Central memory CD8-positive, alpha-beta T cell (primary cell): ENCODE measurements around the gene IL21R.
A peak's percentile ranks its signal among the peaks of the same experiment; 100 is the strongest.

Experiments used
- ATAC-seq: fragments of 150-1000 bp; cut with Tn5 transposase; replicated peaks from 2 replicates; pipeline ENCODE4 v1.10.0; 2022; ENCODE audit warnings: mild to moderate bottlenecking, moderate FRiP score, moderate number of reproducible peaks; ENCODE audit not compliant: poor library complexity, severe bottlenecking; ENCODE audit errors: extremely low read depth
- DNase-seq, 2 donors: peaks; one replicate each; pipeline ENCODE4 v3.0.0; 2021; ENCODE audit warnings: low spot score in 2 of 2
- H3K27ac Mint-ChIP-seq: one replicate; pipeline ENCODE4 v1.8.0; 2022; ENCODE audit warnings: low read depth, mild to moderate bottlenecking, moderate library complexity, mixed read lengths
- H3K27me3 Mint-ChIP-seq: one replicate; pipeline ENCODE4 v1.8.0; 2022; ENCODE audit warnings: mixed read lengths
- H3K36me3 Mint-ChIP-seq: one replicate; pipeline ENCODE4 v1.8.0; 2022; ENCODE audit warnings: mild to moderate bottlenecking, moderate library complexity, mixed read lengths; ENCODE audit not compliant: insufficient read depth
- H3K4me1 Mint-ChIP-seq: one replicate; pipeline ENCODE4 v1.8.0; 2022; ENCODE audit warnings: mixed read lengths
- H3K4me3 Mint-ChIP-seq: one replicate; pipeline ENCODE4 v1.8.0; 2022; ENCODE audit warnings: mild to moderate bottlenecking, moderate library complexity, mixed read lengths
- H3K9me3 Mint-ChIP-seq: one replicate; pipeline ENCODE4 v1.8.0; 2022; ENCODE audit warnings: mixed read lengths

The IL21R gene

DNA sequence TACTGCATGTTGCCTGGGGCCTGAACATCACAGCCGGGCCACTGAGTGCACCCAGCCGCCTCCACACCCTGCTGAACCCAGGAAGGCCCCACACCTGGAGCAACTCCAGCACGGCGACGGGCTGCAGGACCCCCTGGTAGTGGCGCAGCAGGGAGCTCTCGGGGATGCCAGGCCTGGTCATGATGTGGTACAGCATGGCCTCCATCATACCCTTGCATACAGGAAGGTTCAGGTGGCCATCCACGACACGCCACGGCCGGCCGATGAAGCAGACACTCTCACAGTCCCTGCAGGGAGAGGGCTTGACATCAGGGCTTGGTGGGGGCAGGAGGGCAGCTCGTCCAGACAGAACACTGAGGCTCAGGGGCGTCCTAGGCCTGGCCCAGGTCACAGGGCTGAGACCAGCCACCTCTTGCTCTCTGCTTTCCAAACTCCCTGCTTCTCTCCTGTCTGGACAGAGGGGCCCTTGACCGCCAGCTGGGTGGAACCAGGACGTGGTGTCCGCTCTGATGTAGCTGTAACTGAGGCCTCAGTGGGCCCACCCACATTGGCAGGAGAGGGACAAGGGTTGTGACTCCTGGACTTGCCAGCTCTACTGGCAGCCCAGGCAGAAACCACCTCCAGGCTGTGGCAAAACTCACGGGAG is 60.3 kb downstream of the IL21R start:
- H3K36me3 Mint-ChIP-seq, result peaks cover 36% of the 10 kb centered on the region
- peak overlapping the region; percentile 65 for H3K27ac Mint-ChIP-seq
- H3K4me3 Mint-ChIP-seq, result peak overlapping the region; percentile 80
- no peaks in the 10 kb centered on the region for H3K9me3 Mint-ChIP-seq
- no peak for ATAC-seq
- no peaks in the 10 kb centered on the region for H3K27me3 Mint-ChIP-seq
- H3K4me1 Mint-ChIP-seq, result peaks cover 56% of the 10 kb centered on the region
- DNase-seq, result no peak

DNA sequence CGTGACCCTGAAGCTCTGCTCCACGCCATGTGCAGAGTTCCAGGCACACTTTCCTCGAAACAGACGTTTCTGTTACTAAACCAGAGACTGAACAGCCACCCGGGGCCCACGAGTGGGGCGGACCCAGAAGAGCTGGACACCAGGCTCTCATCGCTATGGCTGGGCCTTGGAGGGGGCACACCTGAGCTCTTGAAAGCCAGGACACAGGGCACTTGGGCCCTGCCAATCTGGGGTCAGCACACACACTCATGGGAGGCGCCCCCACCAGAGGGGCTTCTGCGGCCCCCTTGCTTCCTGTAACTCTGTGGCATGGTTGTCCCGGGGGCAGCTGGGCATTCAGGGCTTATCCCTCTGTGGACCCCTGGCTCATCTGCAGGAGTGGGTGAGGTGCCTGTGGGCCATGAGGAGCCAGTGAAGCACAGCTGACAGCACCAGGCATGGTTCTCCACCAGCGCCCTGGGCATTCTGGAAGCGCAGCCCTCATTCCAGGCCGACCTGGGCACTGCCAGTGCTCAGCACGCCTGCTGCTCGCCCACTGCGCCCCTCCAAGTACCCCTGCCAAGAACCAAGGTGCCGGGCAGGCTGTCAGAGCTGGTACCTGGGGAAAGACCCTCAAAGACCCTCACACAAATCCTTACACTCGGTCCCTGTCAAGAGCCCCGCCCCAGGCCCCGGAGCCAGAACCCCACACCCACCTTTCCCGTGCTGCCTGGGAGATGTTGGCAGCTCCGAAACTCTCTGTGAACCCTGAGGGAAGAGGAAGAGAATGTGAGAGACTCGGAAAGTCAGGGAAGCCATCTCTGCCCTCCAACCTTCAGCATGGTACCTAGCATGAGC is 61.1 kb downstream of the IL21R start:
- ATAC-seq (no peak), DNase-seq (no peak)
- H3K4me3 Mint-ChIP-seq, result peak overlapping the region; percentile 80
- peaks cover 44% of the 10 kb centered on the region for H3K36me3 Mint-ChIP-seq
- peaks cover 54% of the 10 kb centered on the region for H3K4me1 Mint-ChIP-seq
- H3K27ac Mint-ChIP-seq, result peak overlapping the region; percentile 94
- no peaks in the 10 kb centered on the region for H3K27me3 Mint-ChIP-seq
- no peaks in the 10 kb centered on the region for H3K9me3 Mint-ChIP-seq

DNA sequence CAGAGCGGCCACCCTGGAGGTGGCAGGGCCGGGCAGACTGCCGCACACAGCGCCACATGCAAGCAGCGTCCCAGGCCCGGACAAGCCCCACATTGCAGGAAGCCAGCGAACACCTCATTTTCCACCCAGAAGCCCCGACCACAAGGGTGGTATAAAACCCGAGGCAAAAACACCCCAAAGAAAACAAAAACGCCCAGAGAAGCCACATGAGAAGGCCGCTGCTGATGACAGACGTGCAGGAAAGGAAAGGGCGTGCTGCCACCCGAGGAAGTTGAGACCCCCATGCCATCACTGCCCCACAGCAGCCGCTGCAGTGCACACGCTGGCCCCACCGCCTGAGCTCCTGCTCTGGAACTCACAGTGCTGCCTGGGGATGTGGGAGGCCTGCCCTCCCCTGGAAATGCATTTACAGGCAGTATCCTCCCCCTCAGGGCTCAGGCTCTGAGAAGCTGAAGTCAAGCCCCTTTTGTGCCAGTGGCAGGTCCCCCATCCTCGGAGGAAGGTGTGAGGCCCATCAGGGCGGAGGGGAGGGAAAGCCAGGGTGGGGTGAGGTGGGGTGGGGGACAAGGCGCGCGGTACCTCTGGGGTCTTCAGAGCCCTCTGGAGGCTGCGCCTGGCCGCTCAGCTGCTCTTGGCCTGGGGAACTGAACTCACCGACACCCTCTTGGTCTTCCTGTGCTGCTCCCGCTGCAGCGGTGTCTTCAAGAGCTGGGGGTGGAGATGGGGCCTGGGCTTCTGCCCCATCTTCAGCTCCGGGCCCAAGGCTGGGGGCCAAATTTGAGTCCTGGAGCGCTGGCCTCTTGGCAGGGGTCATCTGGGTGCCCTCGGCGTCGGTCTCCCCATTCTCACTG is 62.0 kb downstream of the IL21R start:
- Mint-ChIP-seq H3K27me3 (no peaks in the 10 kb centered on the region), H3K9me3 (no peaks in the 10 kb centered on the region), H3K4me3 (peak overlapping the region; percentile 80), H3K4me1 (peaks cover 54% of the 10 kb centered on the region), H3K27ac (peak overlapping the region; percentile 94), H3K36me3 (peaks cover 46% of the 10 kb centered on the region)
- ATAC-seq, result peak; percentile 80
- peak; percentile 53 to 76 for DNase-seq

DNA sequence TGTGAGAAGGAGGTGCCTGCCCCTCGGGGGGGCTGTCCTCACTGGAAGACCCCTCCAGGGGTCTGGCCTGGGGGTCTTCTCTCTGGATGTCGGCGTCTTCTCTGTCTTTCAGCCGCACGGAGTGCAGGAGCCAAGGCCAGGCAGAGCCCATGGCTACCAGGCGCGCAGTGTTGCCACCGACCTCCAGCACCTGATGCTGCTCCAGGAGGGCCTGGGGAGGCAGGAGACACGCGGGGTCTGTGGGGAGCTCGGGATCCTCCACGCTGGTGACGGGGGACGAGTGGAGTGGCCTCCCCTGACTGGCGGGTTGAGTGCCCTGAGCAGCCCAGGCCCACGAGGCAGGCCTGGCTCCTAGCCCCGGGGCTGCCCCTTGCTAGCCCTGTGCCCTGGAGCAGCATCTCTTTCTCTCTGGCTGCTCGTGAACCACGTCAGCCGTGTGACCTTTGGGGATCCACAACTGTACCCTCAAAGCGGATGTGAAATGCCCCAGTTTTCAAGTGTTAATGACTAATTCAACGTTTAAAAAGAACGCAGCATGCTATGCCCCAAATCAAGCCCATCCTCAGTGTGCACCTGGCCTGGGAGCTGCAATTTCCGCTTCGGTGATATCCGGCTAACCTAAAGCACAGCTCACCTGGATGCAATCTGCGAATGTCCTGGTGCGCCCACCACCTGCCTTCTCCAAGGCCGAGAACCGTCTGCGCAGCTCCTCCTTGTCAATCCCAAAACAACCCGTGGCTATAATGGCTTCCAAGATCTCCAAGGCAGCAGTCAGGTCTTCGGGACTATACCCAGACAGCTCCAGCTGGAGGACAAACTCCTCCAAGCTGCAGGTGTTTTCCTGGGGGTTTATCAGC is 62.9 kb downstream of the IL21R start:
- H3K27me3 Mint-ChIP-seq, result no peaks in the 10 kb centered on the region
- H3K4me1 Mint-ChIP-seq, result peaks cover 51% of the 10 kb centered on the region
- H3K4me3 Mint-ChIP-seq, result peak overlapping the region; percentile 80
- peak; percentile 35 for ATAC-seq
- no peaks in the 10 kb centered on the region for H3K9me3 Mint-ChIP-seq
- DNase-seq, result peak in 1 of 2 donors; percentile 36
- H3K36me3 Mint-ChIP-seq, result peaks cover 48% of the 10 kb centered on the region
- H3K27ac Mint-ChIP-seq, result peak overlapping the region; percentile 94

DNA sequence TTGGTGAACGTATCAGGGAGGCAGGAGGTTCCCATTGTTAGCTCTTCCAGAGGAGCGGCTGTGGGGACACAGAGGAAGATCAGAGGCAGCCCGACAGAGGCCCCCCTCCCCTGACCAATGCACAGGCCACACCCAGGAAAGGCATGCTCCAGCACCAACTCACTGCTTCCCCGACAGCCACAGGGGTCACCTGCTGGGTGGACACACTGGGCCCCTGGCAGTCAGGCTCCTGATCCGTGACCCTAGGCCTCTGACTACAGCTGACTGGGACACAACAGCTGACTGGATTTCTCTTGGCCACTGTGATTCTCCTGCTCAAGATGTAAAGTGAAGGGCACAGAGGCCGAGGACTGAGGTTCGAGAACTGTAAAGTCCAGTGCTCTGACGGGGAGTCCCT is 63.5 kb downstream of the IL21R start:
- Mint-ChIP-seq H3K4me1 (peaks cover 49% of the 10 kb centered on the region), H3K9me3 (no peaks in the 10 kb centered on the region), H3K4me3 (peak overlapping the region; percentile 80), H3K36me3 (peaks cover 50% of the 10 kb centered on the region), H3K27me3 (no peaks in the 10 kb centered on the region), H3K27ac (peak overlapping the region; percentile 94)
- ATAC-seq (no peak), DNase-seq (no peak)

DNA sequence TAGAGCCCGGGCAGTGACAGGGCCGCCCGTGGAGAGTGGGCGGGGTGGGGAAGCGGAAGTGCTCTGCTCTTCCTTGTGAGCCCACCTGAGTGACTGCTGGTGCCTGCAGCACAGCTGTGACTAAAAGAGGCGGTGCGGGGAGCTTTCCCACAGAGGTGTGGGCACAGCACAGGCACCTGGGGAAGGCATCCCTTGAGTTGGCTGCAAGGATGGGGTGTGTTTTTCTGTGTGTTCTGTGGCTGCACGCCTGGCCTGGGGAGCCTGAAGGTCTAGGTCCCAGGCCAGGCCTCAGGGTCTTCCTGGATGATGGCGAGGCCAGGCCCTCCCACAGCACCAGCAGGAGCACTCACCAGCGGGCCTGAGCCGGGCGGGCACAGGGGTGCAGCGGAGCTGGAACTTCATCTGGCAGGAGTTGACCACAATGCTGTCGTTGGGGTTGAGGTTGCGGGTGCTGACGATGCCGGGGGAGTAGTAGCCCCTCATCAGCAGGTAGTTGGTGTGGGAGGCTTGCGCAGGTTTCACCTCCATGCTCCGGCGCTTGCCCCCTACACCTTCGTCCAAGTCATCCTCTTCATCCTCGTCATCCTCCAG is 67.1 kb downstream of the IL21R start:
- H3K27me3 Mint-ChIP-seq, result no peaks in the 10 kb centered on the region
- ATAC-seq (no peak), DNase-seq (no peak)
- H3K36me3 Mint-ChIP-seq, result peaks cover 43% of the 10 kb centered on the region
- no peak overlapping the region for H3K27ac Mint-ChIP-seq
- no peak overlapping the region for H3K4me3 Mint-ChIP-seq
- H3K9me3 Mint-ChIP-seq, result no peaks in the 10 kb centered on the region
- H3K4me1 Mint-ChIP-seq, result peaks cover 27% of the 10 kb centered on the region

DNA sequence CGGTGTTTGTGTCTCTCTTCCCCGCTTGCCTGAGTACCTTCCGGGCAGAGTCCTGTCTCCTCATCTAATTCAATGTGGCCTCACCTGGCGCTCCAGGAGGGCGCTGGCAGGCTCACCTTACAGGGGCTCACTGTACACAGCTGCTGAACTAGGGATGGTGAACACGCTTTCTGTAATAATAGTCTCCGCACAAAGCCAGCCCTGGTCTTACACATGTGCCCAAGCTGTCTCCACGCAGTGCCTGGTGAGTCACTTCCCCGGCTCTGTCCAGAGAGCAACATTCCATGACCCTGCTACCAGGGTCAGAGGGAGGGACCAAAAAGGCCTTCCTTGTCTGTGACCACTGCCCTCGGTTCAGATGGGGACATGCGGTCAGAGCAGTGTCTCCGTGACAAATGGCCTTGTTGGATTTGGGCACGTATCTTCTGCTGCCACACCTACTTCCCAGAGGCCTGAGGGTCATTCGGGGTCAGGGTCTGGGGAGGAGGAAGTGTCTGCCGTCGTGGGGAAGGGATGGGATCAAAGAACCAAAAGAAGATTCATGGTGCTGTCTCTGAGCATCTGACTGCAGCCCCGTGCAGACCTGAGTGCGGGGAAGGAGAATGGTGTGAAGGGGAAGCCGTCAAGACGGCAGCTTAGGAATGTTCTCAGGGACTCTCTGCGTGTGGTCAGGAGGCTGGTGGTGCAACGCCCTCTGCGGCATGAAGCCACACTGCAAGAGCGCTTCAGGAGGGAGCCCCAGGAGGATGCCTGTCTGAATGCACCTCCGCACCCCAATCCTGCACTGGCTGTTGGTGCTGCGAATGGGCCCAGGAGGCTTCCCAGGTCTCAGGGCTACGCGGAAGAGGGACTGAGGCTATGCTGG is 68.8 kb downstream of the IL21R start:
- Mint-ChIP-seq H3K27ac (peak overlapping the region; percentile 13), H3K27me3 (no peaks in the 10 kb centered on the region)

DNA sequence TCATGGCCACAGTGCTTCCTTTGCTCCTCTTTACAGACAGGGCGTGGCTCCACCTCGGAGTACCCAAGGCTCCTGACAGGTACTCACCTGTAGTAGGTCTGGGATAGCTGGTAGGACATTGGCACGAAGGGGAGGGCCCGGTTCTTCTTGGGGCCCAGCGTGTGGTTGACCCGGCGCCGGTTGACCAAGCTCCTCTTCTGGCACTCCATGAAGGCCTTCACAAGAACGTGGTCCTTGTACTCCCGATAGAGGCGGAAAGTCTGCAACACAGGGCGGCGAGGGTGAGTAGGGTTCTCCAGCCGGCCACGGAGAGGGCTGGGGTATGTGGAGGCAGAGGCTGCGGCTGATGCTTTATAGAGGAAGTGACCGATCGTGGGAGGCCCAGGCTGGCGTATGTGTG is 69.7 kb downstream of the IL21R start:
- H3K27me3 Mint-ChIP-seq, result no peaks in the 10 kb centered on the region
- no peak overlapping the region for H3K4me3 Mint-ChIP-seq
- DNase-seq (no peak), ATAC-seq (no peak)
- peaks cover 48% of the 10 kb centered on the region for H3K36me3 Mint-ChIP-seq
- no peaks in the 10 kb centered on the region for H3K9me3 Mint-ChIP-seq
- H3K27ac Mint-ChIP-seq, result no peak overlapping the region
- peaks cover 5% of the 10 kb centered on the region for H3K4me1 Mint-ChIP-seq

More for the DNA sequence above, 68.8 kb downstream of the IL21R start:
- H3K36me3 Mint-ChIP-seq, result peaks cover 43% of the 10 kb centered on the region
- no peak overlapping the region for H3K4me3 Mint-ChIP-seq
- ATAC-seq (no peak), DNase-seq (no peak)
- H3K9me3 Mint-ChIP-seq, result no peaks in the 10 kb centered on the region
- H3K4me1 Mint-ChIP-seq, result peaks cover 13% of the 10 kb centered on the region

DNA sequence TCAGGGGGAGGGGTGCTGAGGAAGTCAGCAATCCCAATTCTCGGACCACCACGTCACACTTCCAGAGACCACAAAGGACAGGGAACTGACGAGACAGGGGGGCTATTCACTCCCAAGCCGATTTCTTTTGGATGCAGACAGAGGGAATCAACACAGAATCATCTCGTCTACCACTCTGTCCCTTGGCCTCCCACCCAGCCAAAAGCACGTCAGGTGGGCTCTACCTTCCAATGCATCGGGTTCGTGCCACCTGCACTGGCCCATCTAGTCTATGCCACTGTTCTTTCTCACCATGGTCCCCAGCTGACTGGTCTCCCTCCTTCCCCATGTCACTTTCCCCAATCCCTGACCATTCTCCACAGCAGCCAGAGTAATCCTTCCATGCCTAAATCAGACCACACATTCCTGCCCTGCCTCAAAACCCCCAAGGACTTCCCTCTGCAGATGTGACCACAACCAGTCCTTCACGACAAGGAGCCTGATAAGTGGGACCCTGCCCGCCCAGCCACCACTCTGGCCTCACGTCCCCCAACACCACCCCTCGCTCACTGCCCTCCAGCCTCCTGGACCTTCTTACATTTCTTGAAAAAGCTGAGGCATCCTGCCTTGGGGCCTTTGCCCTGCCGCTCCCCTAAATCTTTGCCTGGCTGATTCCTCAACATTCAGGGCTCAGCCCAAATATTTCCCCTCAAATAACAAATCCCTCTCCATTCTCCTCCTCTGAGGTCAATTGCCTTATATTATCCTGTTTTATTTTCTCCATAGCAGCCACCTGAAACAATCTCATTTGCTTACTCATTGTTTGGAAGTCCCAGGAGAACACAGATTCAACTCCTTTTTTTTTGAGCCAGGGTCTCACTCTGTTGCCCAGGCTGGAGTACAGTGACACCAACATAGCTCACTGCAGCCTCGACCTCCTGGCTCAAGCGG is 70.4 kb downstream of the IL21R start:
- Mint-ChIP-seq H3K4me3 (no peak overlapping the region), H3K27ac (peak overlapping the region; percentile 13), H3K27me3 (no peaks in the 10 kb centered on the region), H3K9me3 (no peaks in the 10 kb centered on the region), H3K4me1 (peaks cover 5% of the 10 kb centered on the region), H3K36me3 (peaks cover 52% of the 10 kb centered on the region)
- no peak for ATAC-seq
- no peak for DNase-seq

DNA sequence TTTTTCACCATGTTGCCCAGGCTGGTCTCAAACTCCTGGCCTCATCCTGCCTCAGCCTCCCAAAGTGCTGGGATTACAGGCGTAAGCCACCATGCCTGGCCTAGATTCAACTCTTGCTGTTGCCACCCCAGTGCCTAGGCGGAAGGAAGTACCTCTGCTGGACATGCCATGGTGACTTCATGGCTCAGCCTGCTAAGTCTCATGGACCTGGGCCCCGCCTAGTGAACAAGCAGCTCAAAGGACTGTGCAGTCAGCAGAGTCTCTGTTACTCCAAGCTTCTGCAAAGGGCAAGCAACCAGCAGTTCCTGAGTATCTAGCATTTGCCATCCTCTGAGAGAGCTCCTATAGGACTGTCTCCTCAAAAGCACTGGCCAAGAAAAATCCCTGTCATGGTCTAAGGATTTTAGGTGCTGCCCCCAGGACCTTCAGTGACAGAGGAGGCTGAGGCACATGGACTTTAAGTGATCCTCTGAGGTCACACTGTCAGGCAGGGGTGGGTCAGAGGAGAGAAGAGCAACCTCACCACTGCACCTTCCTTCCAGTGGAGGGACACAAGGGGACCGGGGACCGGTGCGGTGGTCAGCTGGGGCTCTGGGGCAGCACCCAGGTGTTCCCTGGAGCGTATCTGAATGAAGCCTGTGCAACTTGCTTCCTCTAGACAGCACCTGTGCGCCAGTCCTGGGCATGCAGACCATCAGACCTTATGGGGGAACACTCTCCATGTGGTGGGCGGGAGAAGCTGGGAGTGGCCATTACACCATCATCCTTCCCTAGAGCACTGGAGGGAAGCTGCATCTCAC is 71.3 kb downstream of the IL21R start:
- H3K36me3 Mint-ChIP-seq, result peaks cover 50% of the 10 kb centered on the region
- H3K4me1 Mint-ChIP-seq, result peaks cover 5% of the 10 kb centered on the region
- no peaks in the 10 kb centered on the region for H3K9me3 Mint-ChIP-seq
- ATAC-seq, result no peak
- H3K27me3 Mint-ChIP-seq, result no peaks in the 10 kb centered on the region
- H3K27ac Mint-ChIP-seq, result peak overlapping the region; percentile 55
- no peak overlapping the region for H3K4me3 Mint-ChIP-seq
- no peak for DNase-seq
